IMR-90 (cell line): ENCODE data around the gene NOP9. TPM values are rescaled to one million over a fixed set of nuclear protein-coding genes. Genes with fewer than 3 reads are reported as not detected.

Experiments used
- ATAC-seq: fragments of 200-7000 bp; cut with Tn5 transposase; 2 replicates; pipeline ENCODE4 v1.9.1; 2020; ENCODE audit warnings: low read depth, mild to moderate bottlenecking, moderate library complexity
- BruUV-seq: library from RNA; stranded (reverse); fragments of 400-500 nt; replicated peaks from 2 replicates; lab custom pipeline; 2021; lab: Mats Ljungman, UMichigan
- CTCF ChIA-PET: fragments of 300-600 bp; formaldehyde crosslinking; extraction: SDS; loops from one replicate; lab custom pipeline; 2021; ENCODE audit warnings: antibody characterized with exemption; lab: Yijun Ruan, JAX
- POLR2A ChIA-PET: fragments of 300-600 bp; sonication (Branson Sonifier 250); formaldehyde crosslinking; loops from one replicate; lab custom pipeline; 2022; ENCODE audit warnings: antibody characterized with exemption; ENCODE audit not compliant: unreplicated experiment; lab: Charles Lee
- DNase-seq: peaks from one replicate; pipeline ENCODE4 v3.0.0; 2013
- H2AFZ ChIP-seq: replicated peaks from 2 replicates; pipeline ENCODE3; 2013; ENCODE audit warnings: low read length, mild to moderate bottlenecking; ENCODE audit not compliant: poor library complexity
- H2AK5ac ChIP-seq: 2 replicates; pipeline ENCODE4 v1.6.1; 2013; ENCODE audit warnings: low read depth, low read length, inconsistent platforms
- H2AK9ac ChIP-seq: replicated peaks from 2 replicates; pipeline ENCODE3; 2013; ENCODE audit warnings: mild to moderate bottlenecking, low read depth, low read length, moderate library complexity; ENCODE audit not compliant: poor library complexity
- H2BK120ac ChIP-seq: 2 replicates; pipeline ENCODE4 v1.6.1; 2013; ENCODE audit warnings: low read depth, low read length, inconsistent platforms
- H2BK15ac ChIP-seq: 3 replicates; pipeline ENCODE4 v1.6.1; 2013; ENCODE audit warnings: low read depth, low read length, inconsistent platforms
- H2BK20ac ChIP-seq: 2 replicates; pipeline ENCODE4 v1.6.1; 2013; ENCODE audit warnings: low read depth, mild to moderate bottlenecking, inconsistent platforms, low read length, moderate library complexity
- H2BK5ac ChIP-seq: 2 replicates; pipeline ENCODE4 v1.6.1; 2013; ENCODE audit warnings: mild to moderate bottlenecking, low read depth, low read length, inconsistent platforms; ENCODE audit not compliant: poor library complexity, severe bottlenecking
- H3K14ac ChIP-seq: replicated peaks from 2 replicates; pipeline ENCODE4 v1.6.1; 2013; ENCODE audit warnings: low read depth, low read length, inconsistent platforms
- H3K18ac ChIP-seq: 2 replicates; pipeline ENCODE4 v1.6.1; 2013; ENCODE audit warnings: low read depth, low read length, control low read depth
- H3K23ac ChIP-seq: 2 replicates; pipeline ENCODE4 v1.6.1; 2013; ENCODE audit warnings: low read depth, low read length, inconsistent platforms
- H3K27ac ChIP-seq: 2 replicates; pipeline ENCODE4 v1.5.1; 2013; ENCODE audit warnings: mild to moderate bottlenecking, control low read depth, low read length; ENCODE audit not compliant: insufficient read depth
- H3K27me3 ChIP-seq: 2 replicates; pipeline ENCODE4 v1.6.1; 2013; ENCODE audit warnings: low read length; ENCODE audit not compliant: control insufficient read depth, insufficient read depth
- H3K36me3 ChIP-seq: 2 replicates; pipeline ENCODE4 v1.6.1; 2013; ENCODE audit warnings: low read length, mixed read lengths; ENCODE audit not compliant: control insufficient read depth, insufficient read depth
- H3K4ac ChIP-seq: 2 replicates; pipeline ENCODE4 v1.6.1; 2013; ENCODE audit warnings: low read depth, low read length, inconsistent platforms
- H3K4me1 ChIP-seq: 2 replicates; pipeline ENCODE4 v1.6.1; 2013; ENCODE audit warnings: low read length, mixed read lengths; ENCODE audit not compliant: control insufficient read depth, insufficient read depth
- H3K4me2 ChIP-seq: 2 replicates; pipeline ENCODE4 v1.6.1; 2013; ENCODE audit warnings: low read depth, mild to moderate bottlenecking, control low read depth, low read length, moderate library complexity
- H3K4me3 ChIP-seq: 2 replicates; pipeline ENCODE4 v1.5.1; 2013; ENCODE audit warnings: low read depth, mild to moderate bottlenecking, control low read depth, low read length, moderate library complexity; ENCODE audit not compliant: insufficient read depth
- H3K56ac ChIP-seq: 2 replicates; pipeline ENCODE4 v1.6.1; 2013; ENCODE audit warnings: low read length, inconsistent platforms; ENCODE audit not compliant: insufficient read depth; ENCODE audit errors: extremely low read depth
- H3K79me1 ChIP-seq, 2 experiments: 2 replicates each; pipeline ENCODE4 v1.6.1; 2013; ENCODE audit warnings: low read length in 2 of 2, inconsistent platforms in 1 of 2, low read depth in 1 of 2
- H3K9ac ChIP-seq: 2 replicates; pipeline ENCODE4 v1.6.1; 2013; ENCODE audit warnings: low read depth, low read length, control low read depth
- H3K9me1 ChIP-seq: 2 replicates; pipeline ENCODE4 v1.6.1; 2013; ENCODE audit warnings: low read length, inconsistent platforms; ENCODE audit not compliant: insufficient read depth
- H3K9me3 ChIP-seq: 2 replicates; pipeline ENCODE4 v1.6.1; 2013; ENCODE audit warnings: low read length; ENCODE audit not compliant: control insufficient read depth, insufficient read depth
- H4K20me1 ChIP-seq: 2 replicates; pipeline ENCODE4 v1.6.1; 2013; ENCODE audit warnings: low read length, inconsistent platforms; ENCODE audit not compliant: insufficient read depth
- H4K5ac ChIP-seq: 2 replicates; pipeline ENCODE4 v1.6.1; 2013; ENCODE audit warnings: mild to moderate bottlenecking, low read depth, low read length, control low read depth
- H4K8ac ChIP-seq, 2 experiments: 2 replicates each; pipeline ENCODE4 v1.6.1; 2013; ENCODE audit warnings: low read depth in 2 of 2, low read length in 2 of 2, control low read depth in 1 of 2, inconsistent platforms in 1 of 2
- H4K91ac ChIP-seq: 2 replicates; pipeline ENCODE4 v1.6.1; 2013; ENCODE audit warnings: low read depth, low read length, inconsistent platforms; ENCODE audit not compliant: insufficient read depth
- BHLHE40 ChIP-seq: fragments of 150-350 bp; IDR thresholded peaks from 2 replicates; pipeline ENCODE4 v1.6.1; 2016; ENCODE audit warnings: mild to moderate bottlenecking, low read depth, low read length
- MXI1 ChIP-seq: IDR thresholded peaks from 2 replicates; pipeline ENCODE4 v1.6.1; 2012; ENCODE audit warnings: low read depth, mild to moderate bottlenecking, low read length, moderate library complexity, borderline replicate concordance
- NFE2L2 ChIP-seq: fragments of 150-350 bp; IDR thresholded peaks from 2 replicates; pipeline ENCODE4 v1.6.1; 2016; ENCODE audit warnings: low read depth, mild to moderate bottlenecking, low read length
- POLR2A ChIP-seq: IDR thresholded peaks from 2 replicates; pipeline ENCODE4 v1.6.1; 2012; ENCODE audit warnings: mild to moderate bottlenecking, low read depth, low read length
- RCOR1 ChIP-seq: IDR thresholded peaks from 2 replicates; pipeline ENCODE4 v1.6.1; 2012; ENCODE audit warnings: mild to moderate bottlenecking, low read length, improper control_type of control experiment; ENCODE audit not compliant: insufficient replicate concordance
- WGBS, 2 experiments: methylation state at CpG; one replicate each; pipeline versions ENCODE4 v1.1.5 to v1.1.7; 2013; ENCODE audit warnings: missing lambda C conversion rate in 2 of 2; ENCODE audit not compliant: insufficient read length in 1 of 2; ENCODE audit errors: extremely low coverage in 2 of 2; 5-methylcytosine and 5-hydroxymethylcytosine counted together
- dilution Hi-C: fragments of 300-500 bp; cut with HindIII; formaldehyde crosslinking; loops from one replicate; pipeline ENCODE4 v1.14.3; 2018; ENCODE audit warnings: low sequenced_read_pairs; ENCODE audit not compliant: unreplicated experiment
- in situ Hi-C: fragments of 300-500 bp; cut with MboI; formaldehyde crosslinking; loops from 3 replicates; pipeline ENCODE4 v1.14.3; 2019; ENCODE audit warnings: low sequenced_read_pairs, inconsistent platforms, mixed read lengths
- intact Hi-C: fragments of 100-400 bp; cut with micrococcal nuclease; formaldehyde crosslinking; loops from 2 replicates; pipeline ENCODE4 v1.10.0; 2022
- polyA plus RNA-seq, 3 experiments: library from polyadenylated mRNA; depleted of rRNA; stranded (reverse); fragments of >200 nt; gene quantifications; 2 replicates each; pipeline ENCODE4 v1.2.3, GENCODE V29; 2012; ENCODE audit warnings: low replicate concordance in 1 of 3
- total RNA-seq: library from RNA; depleted of rRNA; stranded (reverse); fragments of >200 nt; gene quantifications from 2 replicates; pipeline ENCODE4 v1.2.3, GENCODE V29; 2012
- TF ChIP-seq, protein P1 (sequence below): conservative IDR thresholded peaks from 2 replicates; pipeline ENCODE4 v1.5.1; 2012; ENCODE audit warnings: mild to moderate bottlenecking, low read depth, low read length, improper control_type of control experiment
- TF ChIP-seq, protein P2 (sequence below): fragments of 150-350 bp; IDR thresholded peaks from 2 replicates; pipeline ENCODE4 v1.6.1; 2016; ENCODE audit warnings: low read depth, mild to moderate bottlenecking, low read length, moderate library complexity, borderline replicate concordance

Gene NOP9
- total and polyA plus RNA-seq, 2 of the 4 experiments (the other 2 are of a cell fraction) = 11.8 to 25.8 TPM

- Histone ChIP-seq H3K4ac (no peak overlapping the region), H2AK5ac (no peak overlapping the region), H4K91ac (no peak overlapping the region), H3K36me3 (no peaks in the 10 kb centered on the region), H3K9ac (no peak overlapping the region), H3K79me1 (no peaks in the 10 kb centered on the region), H4K20me1 (no peaks in the 10 kb centered on the region), H3K56ac (no peak overlapping the region), H3K9me1 (no peaks in the 10 kb centered on the region; the same call in 1 of the 2 replicates), H3K4me1 (peaks cover 3% of the 10 kb centered on the region; the same call in 1 of the 2 replicates), H2BK15ac (no peak overlapping the region), H2AK9ac (peak overlapping the region; percentile 55), H2BK120ac (no peak overlapping the region), H3K9me3 (no peaks in the 10 kb centered on the region), H2BK20ac (no peak overlapping the region), H3K27ac (no peak overlapping the region), H2BK5ac (no peak overlapping the region), H3K4me2 (no peak overlapping the region), H4K5ac (no peak overlapping the region), H3K14ac (no peak overlapping the region), H3K27me3 (peaks cover 27% of the 10 kb centered on the region), H2AFZ (peak overlapping the region; percentile 41), H4K8ac (no peak overlapping the region), H3K4me3 (no peak overlapping the region), H3K23ac (no peak overlapping the region), H3K18ac (no peak overlapping the region)
- POLR2A ChIA-PET = no interaction called here
- DNase-seq (no peak), ATAC-seq (no peak)
- intact Hi-C loops = no loop called here
- in situ Hi-C loops = no loop called here
- no TSS peak for BruUV-seq
- dilution Hi-C loops = no loop called here
- WGBS, 2 experiments = 78% methylated on average over 4 of the region's 12 CpGs; no CpG with 5 or more reads in 1 of the 2 experiments
- no peak for TF ChIP-seq RCOR1
- no peak for TF ChIP-seq MXI1
- no peak for TF ChIP-seq NFE2L2
- no peak for TF ChIP-seq POLR2A
- no peak for TF ChIP-seq BHLHE40
- TF ChIP-seq, protein P1, sequence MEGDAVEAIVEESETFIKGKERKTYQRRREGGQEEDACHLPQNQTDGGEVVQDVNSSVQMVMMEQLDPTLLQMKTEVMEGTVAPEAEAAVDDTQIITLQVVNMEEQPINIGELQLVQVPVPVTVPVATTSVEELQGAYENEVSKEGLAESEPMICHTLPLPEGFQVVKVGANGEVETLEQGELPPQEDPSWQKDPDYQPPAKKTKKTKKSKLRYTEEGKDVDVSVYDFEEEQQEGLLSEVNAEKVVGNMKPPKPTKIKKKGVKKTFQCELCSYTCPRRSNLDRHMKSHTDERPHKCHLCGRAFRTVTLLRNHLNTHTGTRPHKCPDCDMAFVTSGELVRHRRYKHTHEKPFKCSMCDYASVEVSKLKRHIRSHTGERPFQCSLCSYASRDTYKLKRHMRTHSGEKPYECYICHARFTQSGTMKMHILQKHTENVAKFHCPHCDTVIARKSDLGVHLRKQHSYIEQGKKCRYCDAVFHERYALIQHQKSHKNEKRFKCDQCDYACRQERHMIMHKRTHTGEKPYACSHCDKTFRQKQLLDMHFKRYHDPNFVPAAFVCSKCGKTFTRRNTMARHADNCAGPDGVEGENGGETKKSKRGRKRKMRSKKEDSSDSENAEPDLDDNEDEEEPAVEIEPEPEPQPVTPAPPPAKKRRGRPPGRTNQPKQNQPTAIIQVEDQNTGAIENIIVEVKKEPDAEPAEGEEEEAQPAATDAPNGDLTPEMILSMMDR = no peak
- TF ChIP-seq, protein P2, sequence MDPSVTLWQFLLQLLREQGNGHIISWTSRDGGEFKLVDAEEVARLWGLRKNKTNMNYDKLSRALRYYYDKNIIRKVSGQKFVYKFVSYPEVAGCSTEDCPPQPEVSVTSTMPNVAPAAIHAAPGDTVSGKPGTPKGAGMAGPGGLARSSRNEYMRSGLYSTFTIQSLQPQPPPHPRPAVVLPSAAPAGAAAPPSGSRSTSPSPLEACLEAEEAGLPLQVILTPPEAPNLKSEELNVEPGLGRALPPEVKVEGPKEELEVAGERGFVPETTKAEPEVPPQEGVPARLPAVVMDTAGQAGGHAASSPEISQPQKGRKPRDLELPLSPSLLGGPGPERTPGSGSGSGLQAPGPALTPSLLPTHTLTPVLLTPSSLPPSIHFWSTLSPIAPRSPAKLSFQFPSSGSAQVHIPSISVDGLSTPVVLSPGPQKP = no peak
- CTCF ChIA-PET = interaction anchor here (5.6 kb wide), 1 partner anchor 102 kb away, joined by 63 read pairs; the partner anchor contains the start of genes CBLN3 and KHNYN
Measured at GRCh38 chr14:24329073-24329663, 29.5 kb downstream of the NOP9 start.
